HepG2 (cell line): ENCODE measurements around the gene WDR70.

Source experiments
- CTCF ChIP-seq: sonication (generic); formaldehyde crosslinking; IDR thresholded peaks from 2 replicates; pipeline ENCODE4 v1.5.0; 2020; ENCODE audit warnings: mild to moderate bottlenecking, missing genetic modification reagents, moderate library complexity
- FOXC1 ChIP-seq: sonication (generic); formaldehyde crosslinking; IDR thresholded peaks from 2 replicates; pipeline ENCODE4 v1.8.0; 2022; ENCODE audit warnings: mild to moderate bottlenecking, missing genetic modification reagents, borderline replicate concordance
- FOXM1 ChIP-seq: sonication (generic); formaldehyde crosslinking; IDR thresholded peaks from 2 replicates; pipeline ENCODE4 v1.5.0; 2020; ENCODE audit warnings: missing genetic modification reagents
- MAX ChIP-seq: IDR thresholded peaks from 2 replicates; pipeline ENCODE4 v1.6.1; 2012; ENCODE audit warnings: inconsistent platforms
- REST ChIP-seq, 2 experiments: IDR thresholded peaks; 2 replicates each; pipeline ENCODE4 v1.6.1; 2011 to 2012; ENCODE audit warnings: low read length in 2 of 2, borderline replicate concordance in 1 of 2, low read depth in 1 of 2, mild to moderate bottlenecking in 1 of 2, moderate library complexity in 1 of 2
- TARDBP ChIP-seq: sonication (generic); formaldehyde crosslinking; IDR thresholded peaks from 2 replicates; pipeline ENCODE4 v1.8.0; 2022; ENCODE audit warnings: mild to moderate bottlenecking, missing genetic modification reagents

GRCh38 chr5:37370864-37371726 lies 8.0 kb upstream of the WDR70 start, which contains the start of gene NUP155:
- TF ChIP-seq MAX (peak; percentile 76; the same call in 1 of the 2 replicates), CTCF (CRISPR knock-in tag) (peak; percentile 44), TARDBP (CRISPR knock-in tag) (no peak; the same call in none of the 2 replicates), FOXC1 (CRISPR knock-in tag) (peak; percentile 25; the same call in 1 of the 2 replicates), REST (IDR thresholded peaks at IDR 0.05; ENCODE audit: borderline replicate concordance in 1 of 2, low read depth in 1 of 2, low read length in 2 of 2) (0 out of 4 replicates have a peak, but pooled peaks of 1 of the 2 experiments have one; percentile 38), FOXM1 (CRISPR knock-in tag) (no peak)
